ENCODE results near the gene KBTBD3. TPM values are rescaled to one million over a fixed set of nuclear protein-coding genes. Genes with fewer than 3 reads are reported as not detected.
A peak's percentile ranks its signal among the peaks of the same experiment; 100 is the strongest.

Gene KBTBD3
- polyA plus RNA-seq, 6 donors from 2014 or later: 6.3 to 18.7 (median 9.3) TPM

GRCh38 chr11:106047631-106048030 is 29.5 kb downstream of the KBTBD3 start:
- Mint-ChIP-seq H3K4me3 (no peak overlapping the region), H3K36me3 (no peaks in the 10 kb centered on the region), H3K9me3 (no peaks in the 10 kb centered on the region), H3K27me3 (peaks cover 0 to 22% (median 8%) of the 10 kb centered on the region in 3 donors), H3K4me1 (no peaks in the 10 kb centered on the region), H3K27ac (no peak overlapping the region)
- no peak for DNase-seq
- no peak for ATAC-seq (ENCODE audit: low read depth in 2 of 2)

- ATAC-seq (ENCODE audit: low read depth in 2 of 2) (no peak), DNase-seq (no peak)
- peaks cover 0 to 40% (median 8%) of the 10 kb centered on the region in 3 donors for H3K27me3 Mint-ChIP-seq
- no peaks in the 10 kb centered on the region for H3K9me3 Mint-ChIP-seq
- no peak overlapping the region for H3K27ac Mint-ChIP-seq
- no peak overlapping the region for H3K4me3 Mint-ChIP-seq
- H3K36me3 Mint-ChIP-seq: no peaks in the 10 kb centered on the region
- H3K4me1 Mint-ChIP-seq: no peaks in the 10 kb centered on the region
Measured at GRCh38 chr11:106043540-106043939, 33.6 kb downstream of the KBTBD3 start.

DNA sequence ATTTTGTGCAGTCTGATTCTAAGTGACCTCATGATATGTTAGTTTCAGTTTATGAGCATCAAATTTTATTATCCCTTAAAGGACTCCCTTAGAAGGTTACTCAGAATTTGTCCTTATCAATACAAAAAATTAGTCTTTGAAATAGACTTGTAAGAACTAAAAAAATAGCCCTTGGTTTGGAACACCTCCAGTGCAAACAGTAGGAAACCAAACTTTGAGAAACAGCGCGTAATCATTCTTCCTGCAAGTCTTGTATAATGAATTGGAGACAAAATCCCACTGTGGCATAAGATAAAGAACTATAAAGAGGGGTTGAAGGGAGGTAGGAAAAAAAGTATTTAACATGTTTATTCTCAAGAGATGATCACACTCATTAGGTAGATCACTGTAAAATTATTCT is 44.3 kb downstream of the KBTBD3 start:
- H3K4me1 Mint-ChIP-seq: no peaks in the 10 kb centered on the region
- DNase-seq: no peak
- H3K27me3 Mint-ChIP-seq: peaks cover 38 to 59% (median 52%) of the 10 kb centered on the region in 3 donors
- H3K4me3 Mint-ChIP-seq: no peak overlapping the region
- H3K36me3 Mint-ChIP-seq: no peaks in the 10 kb centered on the region
- ATAC-seq (ENCODE audit: low read depth in 2 of 2): no peak
- peaks cover 0 to 8% (median 0%) of the 10 kb centered on the region in 7 donors for H3K9me3 Mint-ChIP-seq
- H3K27ac Mint-ChIP-seq: no peak overlapping the region

- no peak overlapping the region for H3K27ac Mint-ChIP-seq
- DNase-seq (no peak), ATAC-seq (ENCODE audit: low read depth in 2 of 2) (no peak)
- peaks cover 38 to 54% (median 53%) of the 10 kb centered on the region in 3 donors for H3K27me3 Mint-ChIP-seq
- no peaks in the 10 kb centered on the region for H3K36me3 Mint-ChIP-seq
- no peak overlapping the region for H3K4me3 Mint-ChIP-seq
- H3K4me1 Mint-ChIP-seq: no peaks in the 10 kb centered on the region
- H3K9me3 Mint-ChIP-seq: peaks cover 0 to 8% (median 0%) of the 10 kb centered on the region in 7 donors
Measured at GRCh38 chr11:106031936-106032335, 45.2 kb downstream of the KBTBD3 start.

DNA sequence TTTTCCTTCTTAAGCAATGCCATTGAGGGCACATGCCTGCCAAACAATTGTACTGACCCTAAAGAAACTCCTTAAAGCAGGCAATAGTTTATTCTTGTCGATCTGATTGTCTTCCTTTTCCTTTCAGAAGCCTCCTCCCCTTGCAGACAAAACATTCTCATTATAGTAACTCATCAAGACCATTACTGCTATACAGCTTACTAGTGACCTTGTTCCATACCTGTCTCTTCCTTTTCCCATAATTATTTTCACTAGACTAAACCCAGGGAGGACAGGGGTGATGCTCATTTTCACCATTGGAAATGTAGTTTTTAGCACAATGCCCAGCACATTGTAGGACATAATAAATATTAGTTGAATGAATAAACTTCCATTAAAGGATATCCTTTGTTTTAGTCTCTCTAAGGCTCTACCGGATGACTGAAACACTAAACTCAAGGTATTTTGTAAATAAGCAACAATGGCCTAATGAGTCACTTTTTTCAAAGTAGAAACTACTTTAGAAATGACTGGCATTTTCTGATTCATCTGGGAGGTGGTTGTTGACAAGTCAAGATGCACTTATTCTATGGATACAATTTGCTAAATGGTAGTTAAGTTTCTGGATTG is 45.8 kb downstream of the KBTBD3 start:
- Mint-ChIP-seq H3K27me3 (peaks cover 36 to 54% (median 51%) of the 10 kb centered on the region in 3 donors), H3K27ac (no peak overlapping the region), H3K36me3 (no peaks in the 10 kb centered on the region), H3K9me3 (peaks cover 0 to 8% (median 0%) of the 10 kb centered on the region in 7 donors), H3K4me1 (no peaks in the 10 kb centered on the region), H3K4me3 (no peak overlapping the region)
- ATAC-seq (ENCODE audit: low read depth in 2 of 2) (no peak), DNase-seq (no peak)

GRCh38 chr11:106030609-106031008 is 46.5 kb downstream of the KBTBD3 start:
- Mint-ChIP-seq H3K4me1 (no peaks in the 10 kb centered on the region), H3K36me3 (no peaks in the 10 kb centered on the region), H3K9me3 (peaks cover 0 to 8% (median 0%) of the 10 kb centered on the region in 7 donors), H3K27me3 (peaks cover 29 to 47% (median 44%) of the 10 kb centered on the region in 3 donors), H3K27ac (no peak overlapping the region), H3K4me3 (no peak overlapping the region)
- no peak for ATAC-seq (ENCODE audit: low read depth in 2 of 2)
- DNase-seq: no peak

DNA sequence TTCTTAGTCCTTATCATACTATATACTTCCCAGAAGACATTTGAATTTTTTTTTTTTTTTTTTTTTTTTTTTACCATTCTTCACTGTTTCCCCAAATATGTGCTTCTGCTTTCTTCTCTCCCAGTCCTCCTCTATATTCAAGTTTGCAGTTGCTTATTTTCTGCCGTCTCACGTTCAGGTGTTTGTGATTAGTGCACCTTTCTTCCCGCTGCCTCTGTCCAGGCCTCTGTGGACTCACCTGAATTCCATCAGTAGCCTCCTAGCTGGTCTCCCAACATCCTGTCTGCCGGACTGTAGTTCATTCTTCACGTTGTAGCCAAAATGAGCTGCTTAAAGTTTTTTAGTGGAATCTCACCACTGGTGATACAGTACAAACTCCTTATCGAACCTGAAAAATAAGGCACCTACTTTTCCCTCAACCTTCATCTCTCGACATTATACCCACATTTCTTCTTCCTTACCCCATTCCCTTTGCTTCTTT is 54.3 kb downstream of the KBTBD3 start:
- DNase-seq: no peak
- H3K4me1 Mint-ChIP-seq: peaks cover 38 to 48% (median 40%) of the 10 kb centered on the region in 3 donors

GRCh38 chr11:106021967-106022794 is 55.0 kb downstream of the KBTBD3 start, which contains the start of gene MSANTD4:
Gene MSANTD4, minus strand, starts transcription at chr11:106022240. Its CDS starts 11,323 bp downstream, at chr11:106010917.
- peak; percentile 92 to 94 for ATAC-seq (ENCODE audit: low read depth in 2 of 2)
- Mint-ChIP-seq H3K27me3 (peaks cover 0 to under 1% (median 0%) of the 10 kb centered on the region in 3 donors), H3K9me3 (peaks cover 0 to 2% (median 0%) of the 10 kb centered on the region in 7 donors), H3K36me3 (peaks cover 4% of the 10 kb centered on the region in 2 donors), H3K27ac (peak within 1 kb of the TSS; percentile 90 to 96 (median 95)), H3K4me1 (peaks cover 38 to 48% (median 40%) of the 10 kb centered on the region in 3 donors), H3K4me3 (peak within 1 kb of the TSS; percentile 89 to 99 (median 98))
- DNase-seq: peak; percentile 91

More for the DNA sequence above, 54.3 kb downstream of the KBTBD3 start:
- peaks cover 0 to 5% (median 5%) of the 10 kb centered on the region in 3 donors for H3K27me3 Mint-ChIP-seq
- ATAC-seq (ENCODE audit: low read depth in 2 of 2): no peak
- H3K4me3 Mint-ChIP-seq: peak overlapping the region; percentile 89 to 99 (median 98)
- H3K27ac Mint-ChIP-seq: peak overlapping the region; percentile 79 to 96 (median 94)
- H3K36me3 Mint-ChIP-seq: peaks cover 4% of the 10 kb centered on the region in 2 donors
- peaks cover 0 to 4% (median 0%) of the 10 kb centered on the region in 7 donors for H3K9me3 Mint-ChIP-seq

GRCh38 chr11:106021181-106021966 is 55.8 kb downstream of the KBTBD3 start:
- Mint-ChIP-seq H3K9me3 (peaks cover 0 to 2% (median 0%) of the 10 kb centered on the region in 7 donors), H3K4me1 (peaks cover 41 to 52% (median 43%) of the 10 kb centered on the region in 3 donors), H3K27ac (peak overlapping the region; percentile 90 to 96 (median 95)), H3K36me3 (peaks cover 4% of the 10 kb centered on the region in 2 donors), H3K27me3 (no peaks in the 10 kb centered on the region), H3K4me3 (peak overlapping the region; percentile 89 to 99 (median 98))
- ATAC-seq (ENCODE audit: low read depth in 2 of 2) (no peak), DNase-seq (no peak)

- Mint-ChIP-seq H3K4me1 (peaks cover 38 to 51% (median 40%) of the 10 kb centered on the region in 3 donors), H3K27ac (no peak overlapping the region), H3K4me3 (no peak overlapping the region), H3K27me3 (no peaks in the 10 kb centered on the region), H3K36me3 (peaks cover 4% of the 10 kb centered on the region in 2 donors), H3K9me3 (no peaks in the 10 kb centered on the region)
- ATAC-seq (ENCODE audit: low read depth in 2 of 2) (no peak), DNase-seq (no peak)
Measured at GRCh38 chr11:106017093-106017492, 60.1 kb downstream of the KBTBD3 start.

GRCh38 chr11:106015066-106015465 is 62.1 kb downstream of the KBTBD3 start:
- Mint-ChIP-seq H3K9me3 (peaks cover 0 to 3% (median 0%) of the 10 kb centered on the region in 7 donors), H3K36me3 (peaks cover 15 to 18% of the 10 kb centered on the region in 2 donors), H3K27ac (no peak overlapping the region), H3K27me3 (no peaks in the 10 kb centered on the region), H3K4me1 (peaks cover 22 to 41% (median 34%) of the 10 kb centered on the region in 3 donors), H3K4me3 (no peak overlapping the region)
- no peak for ATAC-seq (ENCODE audit: low read depth in 2 of 2)
- no peak for DNase-seq

DNA sequence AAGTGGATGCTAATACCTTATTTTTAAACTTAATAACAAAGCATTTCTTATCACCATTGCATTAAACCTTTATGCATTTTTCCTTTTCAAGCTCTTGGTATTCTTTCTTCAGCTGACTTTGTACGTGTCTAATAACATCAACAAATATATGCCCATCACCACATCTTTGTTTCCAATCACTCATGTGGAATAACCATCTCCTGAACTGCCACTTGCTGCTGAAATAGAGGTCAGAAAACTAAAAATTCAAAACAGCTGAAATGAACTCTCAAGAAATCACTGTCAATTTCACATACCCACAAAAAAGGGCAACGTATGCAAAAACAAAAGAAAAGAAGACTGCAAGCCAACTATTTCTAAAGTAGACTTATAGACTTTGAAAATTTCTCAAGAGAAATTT is 62.5 kb downstream of the KBTBD3 start:
- ATAC-seq (ENCODE audit: low read depth in 2 of 2) (no peak), DNase-seq (no peak)
- Mint-ChIP-seq H3K9me3 (peaks cover 0 to 3% (median 0%) of the 10 kb centered on the region in 7 donors), H3K27me3 (no peaks in the 10 kb centered on the region), H3K36me3 (peaks cover 19 to 23% of the 10 kb centered on the region in 2 donors), H3K4me1 (peaks cover 18 to 37% (median 32%) of the 10 kb centered on the region in 3 donors), H3K27ac (peak overlapping the region in 1 of 6 donors; percentile 47), H3K4me3 (no peak overlapping the region)

- ATAC-seq (ENCODE audit: low read depth in 2 of 2): no peak
- Mint-ChIP-seq H3K27me3 (no peaks in the 10 kb centered on the region), H3K36me3 (peaks cover 23 to 25% of the 10 kb centered on the region in 2 donors), H3K9me3 (peaks cover 0 to 3% (median 0%) of the 10 kb centered on the region in 7 donors), H3K4me3 (no peak overlapping the region), H3K4me1 (peaks cover 15 to 31% (median 29%) of the 10 kb centered on the region in 3 donors), H3K27ac (no peak overlapping the region)
- no peak for DNase-seq
Measured at GRCh38 chr11:106014035-106014434, 63.1 kb downstream of the KBTBD3 start.
